Measurements from ENCODE around the gene IL15RA.
"Not testable (repeated sequence)": the region's sequence is repeated elsewhere in the genome, so short reads cannot be mapped to it uniquely, and the experiment has no call there.

The IL15RA gene

GRCh38 chr10:5919568-5919967 is 57.8 kb downstream of the IL15RA start:
- no peak for DNase-seq

- no peak for DNase-seq
Measured at GRCh38 chr10:5918763-5919162, 58.6 kb downstream of the IL15RA start.

GRCh38 chr10:5917305-5917704 is 60.0 kb downstream of the IL15RA start:
- no peak for DNase-seq

GRCh38 chr10:5915451-5915850 is 61.9 kb downstream of the IL15RA start:
- DNase-seq, result no peak

GRCh38 chr10:5913736-5914135 is 63.6 kb downstream of the IL15RA start:
- no peak for DNase-seq

- DNase-seq, result no peak
Measured at GRCh38 chr10:5911670-5912069, 65.7 kb downstream of the IL15RA start.

- DNase-seq, result no peak
Measured at GRCh38 chr10:5910323-5911100, 66.8 kb downstream of the IL15RA start.

- DNase-seq, result not testable (repeated sequence)
Measured at GRCh38 chr10:5908676-5909075, 68.7 kb downstream of the IL15RA start.

GRCh38 chr10:5906651-5907050 is 70.7 kb downstream of the IL15RA start:
- no peak for DNase-seq

- no peak for DNase-seq
Measured at GRCh38 chr10:5905854-5906507, 71.4 kb downstream of the IL15RA start.

- DNase-seq, result no peak
Measured at GRCh38 chr10:5904227-5904626, 73.1 kb downstream of the IL15RA start.

GRCh38 chr10:5903563-5903962 is 73.8 kb downstream of the IL15RA start:
- DNase-seq, result no peak

GRCh38 chr10:5902511-5903274 is 74.7 kb downstream of the IL15RA start:
- no peak for DNase-seq

Data from MV-4-11 (cell line).